Measurements from ENCODE around the gene ZCCHC17.

ZCCHC17 gene

GRCh38 chr1:31376375-31377134, 79.7 kb downstream of the ZCCHC17 start:
- no peaks in the 10 kb centered on the region for H3K79me2 ChIP-seq (ENCODE audit: insufficient read depth, low read depth)
- no peak overlapping the region for H2AFZ ChIP-seq (ENCODE audit: low read depth)
- H3K27ac ChIP-seq = no peak overlapping the region
- H3K36me3 ChIP-seq (ENCODE audit: insufficient read depth) = no peaks in the 10 kb centered on the region
- no peak for TF ChIP-seq CTCF (conservative IDR thresholded peaks at IDR 0.05; ENCODE audit: low read depth, low read length)
- H3K4me2 ChIP-seq = no peak overlapping the region
- no peak overlapping the region for H3K4me3 ChIP-seq (IDR thresholded peaks at IDR 0.05; ENCODE audit: insufficient read depth, low read depth, low read length)
- no peaks in the 10 kb centered on the region for H3K4me1 ChIP-seq (ENCODE audit: low read depth, poor library complexity, severe bottlenecking)
- H4K20me1 ChIP-seq (ENCODE audit: insufficient read depth) = no peaks in the 10 kb centered on the region
- H3K9ac ChIP-seq = no peak overlapping the region
- H3K27me3 ChIP-seq (ENCODE audit: insufficient read depth, low read depth) = no peaks in the 10 kb centered on the region

GRCh38 chr1:31377364-31377863, 80.6 kb downstream of the ZCCHC17 start:
- H2AFZ ChIP-seq (ENCODE audit: low read depth) = no peak overlapping the region
- no peak overlapping the region for H3K4me2 ChIP-seq
- H3K9ac ChIP-seq = no peak overlapping the region
- H3K4me1 ChIP-seq (ENCODE audit: low read depth, poor library complexity, severe bottlenecking) = no peaks in the 10 kb centered on the region
- no peak overlapping the region for H3K27ac ChIP-seq
- no peak overlapping the region for H3K4me3 ChIP-seq (IDR thresholded peaks at IDR 0.05; ENCODE audit: insufficient read depth, low read depth, low read length)
- no peaks in the 10 kb centered on the region for H4K20me1 ChIP-seq (ENCODE audit: insufficient read depth)
- no peaks in the 10 kb centered on the region for H3K79me2 ChIP-seq (ENCODE audit: insufficient read depth, low read depth)
- H3K27me3 ChIP-seq (ENCODE audit: insufficient read depth, low read depth) = no peaks in the 10 kb centered on the region
- TF ChIP-seq CTCF (conservative IDR thresholded peaks at IDR 0.05; ENCODE audit: low read depth, low read length) = no peak
- no peaks in the 10 kb centered on the region for H3K36me3 ChIP-seq (ENCODE audit: insufficient read depth)

GRCh38 chr1:31378001-31378400, 81.2 kb downstream of the ZCCHC17 start:
- no peaks in the 10 kb centered on the region for H3K36me3 ChIP-seq (ENCODE audit: insufficient read depth)
- no peak overlapping the region for H3K4me3 ChIP-seq (IDR thresholded peaks at IDR 0.05; ENCODE audit: insufficient read depth, low read depth, low read length)

GRCh38 chr1:31380181-31380580, 83.3 kb downstream of the ZCCHC17 start:
- Histone ChIP-seq H3K9ac (no peak overlapping the region), H3K4me2 (no peak overlapping the region), H3K36me3 (ENCODE audit: insufficient read depth) (no peaks in the 10 kb centered on the region), H3K4me3 (IDR thresholded peaks at IDR 0.05; ENCODE audit: insufficient read depth, low read depth, low read length) (no peak overlapping the region), H3K27me3 (ENCODE audit: insufficient read depth, low read depth) (no peaks in the 10 kb centered on the region), H2AFZ (ENCODE audit: low read depth) (no peak overlapping the region), H4K20me1 (ENCODE audit: insufficient read depth) (no peaks in the 10 kb centered on the region), H3K4me1 (ENCODE audit: low read depth, poor library complexity, severe bottlenecking) (peaks cover 8% of the 10 kb centered on the region), H3K79me2 (ENCODE audit: insufficient read depth, low read depth) (no peaks in the 10 kb centered on the region), H3K27ac (no peak overlapping the region)
- TF ChIP-seq CTCF (conservative IDR thresholded peaks at IDR 0.05; ENCODE audit: low read depth, low read length) = no peak

More at GRCh38 chr1:31378001-31378400, 81.2 kb downstream of the ZCCHC17 start:
- H3K27me3 ChIP-seq (ENCODE audit: insufficient read depth, low read depth) = no peaks in the 10 kb centered on the region
- H4K20me1 ChIP-seq (ENCODE audit: insufficient read depth) = no peaks in the 10 kb centered on the region
- H3K9ac ChIP-seq = no peak overlapping the region
- H3K27ac ChIP-seq = no peak overlapping the region
- no peak overlapping the region for H3K4me2 ChIP-seq
- no peak overlapping the region for H2AFZ ChIP-seq (ENCODE audit: low read depth)
- H3K4me1 ChIP-seq (ENCODE audit: low read depth, poor library complexity, severe bottlenecking) = no peaks in the 10 kb centered on the region
- no peak for TF ChIP-seq CTCF (conservative IDR thresholded peaks at IDR 0.05; ENCODE audit: low read depth, low read length)
- no peaks in the 10 kb centered on the region for H3K79me2 ChIP-seq (ENCODE audit: insufficient read depth, low read depth)

Data from KMS-11 (cell line).